HEK293T (cell line): ENCODE measurements around the gene SETD2.

Experiments used
- FOXM1 ChIP-seq: fragments of 450-650 bp; IDR thresholded peaks from 2 replicates; pipeline ENCODE4 v1.6.1; 2017; ENCODE audit warnings: mild to moderate bottlenecking, borderline replicate concordance
- SP1 ChIP-seq: fragments of 450-650 bp; IDR thresholded peaks from 2 replicates; pipeline ENCODE4 v1.6.1; 2017
- TARDBP ChIP-seq: fragments of 450-650 bp; IDR thresholded peaks from 2 replicates; pipeline ENCODE4 v1.6.1; 2016

DNA sequence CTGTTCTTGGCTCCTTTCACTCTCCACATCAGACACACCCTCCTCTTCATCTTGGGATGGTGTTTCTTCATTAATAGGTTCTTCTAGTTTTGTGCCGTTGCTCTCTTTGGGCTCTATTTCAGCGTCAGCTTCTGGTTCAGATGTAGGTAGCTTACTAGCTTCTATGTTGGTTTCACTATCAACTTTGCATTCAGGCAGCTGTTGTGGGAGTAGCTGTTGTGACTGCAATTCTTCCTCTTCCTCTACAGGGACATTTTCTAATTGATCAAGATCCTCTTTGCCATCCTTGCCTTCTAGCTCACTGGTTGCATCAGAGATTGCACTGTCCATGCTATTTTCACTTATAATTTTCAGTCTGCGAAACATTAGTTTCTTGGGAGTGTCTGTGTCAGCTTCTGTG is 80.1 kb downstream of the SETD2 start:
- TF ChIP-seq FOXM1 (no peak), TARDBP (no peak), SP1 (no peak)
